DOHH2 (cell line): ENCODE data around the gene BANK1.

ENCODE experiments used
- H3F3A ChIP-seq: fragments of 200-600 bp; sonication (generic), shearing (Covaris generic); 2 replicates; pipeline ENCODE4 v1.6.0; 2016; ENCODE audit warnings: antibody characterized with exemption, mild to moderate bottlenecking; ENCODE audit not compliant: control insufficient read depth, insufficient read depth
- H3K27ac ChIP-seq: fragments of 200-600 bp; sonication (generic); 2 replicates; pipeline ENCODE4 v1.5.1; 2014; ENCODE audit warnings: low read depth, mild to moderate bottlenecking, low read length, moderate library complexity
- H3K27me3 ChIP-seq: fragments of 200-600 bp; sonication (generic); 2 replicates; pipeline ENCODE4 v1.6.1; 2014; ENCODE audit warnings: mild to moderate bottlenecking, low read length, mixed read lengths; ENCODE audit not compliant: control insufficient read depth
- H3K36me3 ChIP-seq: fragments of 200-600 bp; sonication (generic); 2 replicates; pipeline ENCODE4 v1.6.1; 2014; ENCODE audit warnings: mild to moderate bottlenecking, low read length, moderate library complexity, mixed read lengths; ENCODE audit not compliant: control insufficient read depth
- H3K4me1 ChIP-seq: fragments of 200-600 bp; sonication (generic); 2 replicates; pipeline ENCODE4 v1.6.1; 2014; ENCODE audit warnings: mild to moderate bottlenecking, low read length, mixed read lengths; ENCODE audit not compliant: control insufficient read depth
- H3K4me2 ChIP-seq: fragments of 200-600 bp; sonication (generic); 2 replicates; pipeline ENCODE4 v1.6.0; 2014; ENCODE audit warnings: mild to moderate bottlenecking, low read length, moderate library complexity
- H3K4me3 ChIP-seq: fragments of 200-600 bp; sonication (generic); 2 replicates; pipeline ENCODE4 v1.5.1; 2014; ENCODE audit warnings: mild to moderate bottlenecking, low read length, mixed read lengths
- H3K79me2 ChIP-seq: fragments of 200-600 bp; sonication (generic); 2 replicates; pipeline ENCODE4 v1.6.1; 2014; ENCODE audit warnings: mild to moderate bottlenecking, low read length, mixed read lengths; ENCODE audit not compliant: control insufficient read depth
- H3K9me2 ChIP-seq: fragments of 200-600 bp; sonication (generic); replicated peaks from 2 replicates; pipeline ENCODE4 v1.6.1; 2014; ENCODE audit warnings: mild to moderate bottlenecking, low read length, mixed read lengths; ENCODE audit not compliant: control insufficient read depth
- H3K9me3 ChIP-seq: fragments of 200-600 bp; sonication (generic); 2 replicates; pipeline ENCODE4 v1.6.1; 2014; ENCODE audit warnings: antibody characterized with exemption, low read length, mixed read lengths; ENCODE audit not compliant: control insufficient read depth, insufficient read depth
- H4K20me1 ChIP-seq: fragments of 200-600 bp; sonication (generic); 2 replicates; pipeline ENCODE4 v1.6.0; 2014; ENCODE audit warnings: low read depth, mild to moderate bottlenecking, antibody characterized with exemption, low read length, moderate library complexity; ENCODE audit not compliant: control insufficient read depth, insufficient read depth
- EZH2phosphoT487 ChIP-seq: fragments of 200-600 bp; sonication (generic); IDR thresholded peaks from 2 replicates; pipeline ENCODE4 v1.6.1; 2017; ENCODE audit warnings: borderline replicate concordance, mild to moderate bottlenecking, antibody characterized with exemption, low read length, moderate library complexity, mixed read lengths
- TF ChIP-seq, protein P1 (sequence below): fragments of 200-600 bp; sonication (generic); IDR thresholded peaks from one replicate; pipeline ENCODE4 v1.5.1; 2014; ENCODE audit warnings: antibody characterized with exemption, mild to moderate bottlenecking, low read depth, low read length; ENCODE audit not compliant: poor library complexity, severe bottlenecking

BANK1 gene

GRCh38 chr4:101858641-101859040, 68.1 kb downstream of the BANK1 start:
- Histone ChIP-seq H3K4me3 (no peak overlapping the region), H3K27me3 (no peaks in the 10 kb centered on the region), H3K4me1 (peaks cover 37% of the 10 kb centered on the region)

GRCh38 chr4:101862595-101862994, 72.1 kb downstream of the BANK1 start:
- H3K4me1 ChIP-seq: peaks cover 32% of the 10 kb centered on the region
- H3K9me3 ChIP-seq: no peaks in the 10 kb centered on the region
- peak overlapping the region; percentile 51 for H3K4me2 ChIP-seq
- H4K20me1 ChIP-seq: no peaks in the 10 kb centered on the region
- peak overlapping the region; percentile 24; the same call in 1 of the 2 replicates for H3K27ac ChIP-seq
- H3K4me3 ChIP-seq: peak overlapping the region; percentile 44
- no peaks in the 10 kb centered on the region for H3K36me3 ChIP-seq
- no peak for TF ChIP-seq EZH2phosphoT487
- H3K9me2 ChIP-seq: no peaks in the 10 kb centered on the region
- no peaks in the 10 kb centered on the region for H3K27me3 ChIP-seq
- no peaks in the 10 kb centered on the region for H3F3A ChIP-seq
- H3K79me2 ChIP-seq: no peaks in the 10 kb centered on the region

More at GRCh38 chr4:101858641-101859040, 68.1 kb downstream of the BANK1 start:
- Histone ChIP-seq H3K27ac (no peak overlapping the region), H3K79me2 (no peaks in the 10 kb centered on the region), H3K4me2 (0 out of 2 replicates have a peak overlapping the region, but pooled peaks have one; percentile 24), H3F3A (no peaks in the 10 kb centered on the region), H3K36me3 (no peaks in the 10 kb centered on the region), H3K9me3 (no peaks in the 10 kb centered on the region), H4K20me1 (no peaks in the 10 kb centered on the region), H3K9me2 (no peaks in the 10 kb centered on the region)
- no peak for TF ChIP-seq EZH2phosphoT487
- TF ChIP-seq, protein P1, sequence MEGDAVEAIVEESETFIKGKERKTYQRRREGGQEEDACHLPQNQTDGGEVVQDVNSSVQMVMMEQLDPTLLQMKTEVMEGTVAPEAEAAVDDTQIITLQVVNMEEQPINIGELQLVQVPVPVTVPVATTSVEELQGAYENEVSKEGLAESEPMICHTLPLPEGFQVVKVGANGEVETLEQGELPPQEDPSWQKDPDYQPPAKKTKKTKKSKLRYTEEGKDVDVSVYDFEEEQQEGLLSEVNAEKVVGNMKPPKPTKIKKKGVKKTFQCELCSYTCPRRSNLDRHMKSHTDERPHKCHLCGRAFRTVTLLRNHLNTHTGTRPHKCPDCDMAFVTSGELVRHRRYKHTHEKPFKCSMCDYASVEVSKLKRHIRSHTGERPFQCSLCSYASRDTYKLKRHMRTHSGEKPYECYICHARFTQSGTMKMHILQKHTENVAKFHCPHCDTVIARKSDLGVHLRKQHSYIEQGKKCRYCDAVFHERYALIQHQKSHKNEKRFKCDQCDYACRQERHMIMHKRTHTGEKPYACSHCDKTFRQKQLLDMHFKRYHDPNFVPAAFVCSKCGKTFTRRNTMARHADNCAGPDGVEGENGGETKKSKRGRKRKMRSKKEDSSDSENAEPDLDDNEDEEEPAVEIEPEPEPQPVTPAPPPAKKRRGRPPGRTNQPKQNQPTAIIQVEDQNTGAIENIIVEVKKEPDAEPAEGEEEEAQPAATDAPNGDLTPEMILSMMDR: no peak

- no peaks in the 10 kb centered on the region for H3K9me3 ChIP-seq
- no peak overlapping the region for H3K4me3 ChIP-seq
- H3K36me3 ChIP-seq: no peaks in the 10 kb centered on the region
- no peaks in the 10 kb centered on the region for H3K9me2 ChIP-seq
- no peaks in the 10 kb centered on the region for H3F3A ChIP-seq
- no peaks in the 10 kb centered on the region for H3K27me3 ChIP-seq
- H4K20me1 ChIP-seq: no peaks in the 10 kb centered on the region
- H3K4me1 ChIP-seq: peaks cover 22% of the 10 kb centered on the region
- TF ChIP-seq, protein P1: no peak
- TF ChIP-seq EZH2phosphoT487: no peak
- no peak overlapping the region for H3K4me2 ChIP-seq
- no peak overlapping the region for H3K27ac ChIP-seq
- H3K79me2 ChIP-seq: no peaks in the 10 kb centered on the region
These were observed 74.1 kb downstream of the BANK1 start for GRCh38 chr4:101864660-101865059.

DNA sequence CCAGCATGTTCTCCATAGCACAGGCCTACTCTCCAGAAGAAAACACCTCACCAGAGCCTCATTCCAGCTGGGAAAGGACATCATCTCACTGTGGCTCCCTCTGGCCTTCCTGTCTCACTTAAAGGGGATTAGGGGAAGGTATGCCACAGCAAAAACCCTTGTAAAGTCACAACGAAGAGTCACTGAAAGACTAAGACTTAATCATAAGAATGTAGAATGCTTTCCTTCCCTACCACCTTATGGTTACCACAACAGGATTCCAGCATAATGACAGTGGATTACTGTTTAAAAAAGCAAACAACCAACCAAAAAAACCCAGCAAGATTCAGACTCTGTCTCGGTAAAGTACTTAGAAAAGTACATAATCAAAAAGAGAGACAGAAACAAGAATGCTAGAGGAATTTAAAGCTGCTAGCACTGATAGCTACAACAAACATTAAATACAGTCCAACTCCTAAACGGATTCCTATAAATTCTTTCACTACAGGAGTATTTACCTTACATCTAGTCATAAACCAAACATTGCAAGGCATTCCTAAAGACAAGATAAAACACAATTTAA, 75.1 kb downstream of the BANK1 start:
- Histone ChIP-seq H3K4me2 (no peak overlapping the region), H3K9me2 (no peaks in the 10 kb centered on the region), H3K4me1 (peaks cover 22% of the 10 kb centered on the region), H3K36me3 (no peaks in the 10 kb centered on the region), H3K4me3 (no peak overlapping the region), H3K27me3 (no peaks in the 10 kb centered on the region), H3K27ac (no peak overlapping the region), H3F3A (no peaks in the 10 kb centered on the region), H3K9me3 (no peaks in the 10 kb centered on the region), H3K79me2 (no peaks in the 10 kb centered on the region), H4K20me1 (no peaks in the 10 kb centered on the region)
- TF ChIP-seq, protein P1: no peak
- no peak for TF ChIP-seq EZH2phosphoT487
